Activated CD4-positive, alpha-beta T cell treated with anti-CD3 and anti-CD28 coated beads, Interleukin-2, amount 50 U/mL, for 48 hours (primary cell): Measurements from ENCODE around the gene GPS1.

Experiments
- DNase-seq, 2 experiments: peaks; one replicate each; pipeline ENCODE4 v3.0.0-alpha.2; 2020

GPS1 gene

GRCh38 chr17:82051776-82052637 is at the start of gene GPS1, which contains the start of gene RFNG:
Gene GPS1, plus strand, starts transcription at chr17:82051898. Its CDS starts 34 bp downstream, at chr17:82051932.
Gene RFNG, minus strand, starts transcription at chr17:82051811. Its CDS starts 45 bp downstream, at chr17:82051766.
- peak; percentile 85 to 87 for DNase-seq

DNA sequence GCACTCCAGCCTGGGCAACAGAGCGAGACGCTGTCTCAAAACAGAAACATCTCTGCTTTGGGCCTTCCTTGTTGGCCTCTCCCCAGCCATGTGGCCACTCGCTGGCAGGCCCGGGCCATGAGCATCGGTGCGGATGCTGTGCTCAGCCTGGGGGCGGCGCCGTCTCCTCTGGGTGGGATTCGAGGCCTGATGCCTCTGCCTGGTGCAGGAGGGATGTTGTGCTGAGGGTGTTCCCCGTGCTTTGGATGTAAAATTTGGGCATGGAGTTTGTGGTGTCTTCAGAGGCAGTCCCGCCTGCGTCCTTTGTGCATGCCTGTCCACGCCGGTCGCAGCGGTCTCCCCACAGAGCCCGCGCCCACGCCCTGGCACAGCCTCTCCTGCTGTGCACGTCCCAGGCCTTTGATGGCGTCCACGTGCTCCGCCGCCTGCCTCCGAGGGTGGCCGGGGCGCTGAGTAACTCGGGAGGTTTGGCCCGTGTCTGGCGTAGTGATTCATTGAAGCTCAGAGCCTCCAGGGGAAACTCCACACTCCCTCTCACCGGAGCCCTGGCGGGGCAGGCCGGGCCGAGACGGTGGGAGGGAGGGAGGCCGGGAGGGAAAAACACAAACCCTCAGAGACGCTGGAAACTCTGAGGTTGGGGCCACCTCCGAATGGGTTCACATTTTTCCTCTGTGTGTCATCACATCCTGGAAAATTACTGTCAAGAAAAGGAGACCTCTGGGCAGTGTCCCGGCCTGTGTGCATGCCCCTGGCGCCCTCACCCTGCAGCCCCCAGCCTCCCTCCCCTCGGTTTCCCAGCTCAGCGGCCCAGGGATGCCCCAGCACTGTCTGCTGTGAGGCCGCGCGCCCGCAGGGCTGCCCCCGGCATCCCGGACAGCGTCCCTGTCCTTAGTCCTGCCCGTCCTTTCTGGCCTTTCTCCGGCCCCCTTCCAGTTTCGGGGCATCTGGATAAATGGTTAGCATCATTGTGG is 48.0 kb upstream of the GPS1 start:
- DNase-seq, result peak; percentile 64 to 75

DNA sequence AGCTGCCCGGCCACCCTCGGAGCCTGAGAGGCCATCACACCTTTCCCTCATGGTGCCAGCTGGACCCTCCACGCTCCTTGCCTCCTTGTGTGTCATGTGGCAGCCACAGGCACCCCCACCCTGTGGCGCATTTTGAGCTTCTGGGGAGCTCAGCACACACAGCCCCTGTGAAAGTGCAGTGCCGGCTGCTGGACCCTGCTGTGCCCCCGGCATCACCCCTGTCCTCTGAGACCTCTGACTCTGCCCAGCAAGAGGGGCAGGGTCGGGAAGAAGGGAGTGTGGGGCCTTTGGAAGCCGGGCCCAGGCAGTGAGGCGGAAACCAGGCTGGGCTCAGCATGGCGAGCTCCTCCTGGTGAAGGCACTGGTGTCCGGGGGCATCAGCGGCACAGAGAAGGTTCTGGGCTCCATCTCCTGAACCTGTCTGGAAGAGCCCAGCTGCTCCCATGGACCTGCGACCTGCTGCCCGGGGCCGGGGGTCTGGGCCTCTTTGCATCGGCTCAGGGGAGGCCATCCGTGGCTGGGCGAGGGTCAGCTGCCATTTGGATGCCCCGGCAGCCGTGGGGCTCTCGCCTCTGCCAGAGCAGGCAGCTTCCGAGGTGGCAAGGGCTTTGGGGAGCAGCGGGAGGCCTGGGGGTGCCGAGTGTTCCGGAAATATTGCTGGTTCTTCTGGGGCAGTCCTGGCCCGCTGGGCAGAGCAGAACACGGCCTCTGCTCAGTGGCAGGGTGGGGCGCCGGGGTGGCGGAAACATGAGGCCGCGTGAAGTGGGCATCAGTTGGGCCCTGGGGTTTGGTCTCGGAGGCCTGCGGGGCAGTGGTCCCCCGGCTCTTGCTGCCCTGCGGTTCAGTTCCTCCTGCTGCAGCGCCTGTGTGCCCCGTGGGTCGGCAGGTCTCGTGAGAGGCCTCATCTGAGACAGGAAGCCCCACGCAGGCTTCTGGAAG is 46.9 kb upstream of the GPS1 start:
- no peak for DNase-seq

GRCh38 chr17:82005701-82006348 is 45.9 kb upstream of the GPS1 start:
- no peak for DNase-seq

DNA sequence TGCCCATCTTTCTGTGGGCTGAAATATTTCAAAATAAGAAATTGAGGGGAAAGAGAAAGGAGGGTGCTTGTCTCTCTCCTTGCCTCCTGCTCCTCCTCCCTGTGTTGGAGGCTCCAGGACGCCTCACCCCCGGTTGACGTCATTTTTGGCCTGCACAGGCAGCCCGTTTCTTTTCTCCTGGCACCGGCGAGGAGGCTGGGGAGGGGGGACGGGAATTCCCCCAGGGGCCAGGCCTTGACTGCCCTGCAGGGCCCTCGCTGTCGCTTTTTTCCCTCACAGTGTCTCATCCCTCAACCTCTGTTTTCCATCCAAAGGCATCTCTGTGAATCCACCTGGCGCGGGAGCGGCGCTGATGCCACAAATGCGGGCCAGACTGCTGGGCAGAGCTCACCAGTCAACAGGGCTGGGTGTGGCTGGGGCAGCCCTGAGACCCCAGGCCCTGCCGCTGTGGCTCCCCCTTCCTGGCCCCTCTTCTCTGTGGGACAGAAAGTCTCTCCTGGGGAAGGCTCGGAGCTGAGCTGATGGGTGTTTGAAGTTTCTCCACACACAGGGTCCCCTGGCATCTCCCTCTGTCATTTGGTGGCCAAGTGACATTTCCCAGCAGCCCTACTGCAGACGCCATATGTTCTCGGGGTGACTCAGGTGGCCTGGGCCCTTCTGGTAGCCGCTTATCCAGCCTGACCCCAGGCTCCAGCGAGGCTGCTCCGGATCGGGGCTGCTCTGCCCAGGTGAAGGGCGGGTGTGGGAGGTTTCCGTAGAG is 45.0 kb upstream of the GPS1 start:
- DNase-seq, result no peak

- no peak for DNase-seq
These were observed 44.5 kb upstream of the GPS1 start for GRCh38 chr17:82007228-82007494.

DNA sequence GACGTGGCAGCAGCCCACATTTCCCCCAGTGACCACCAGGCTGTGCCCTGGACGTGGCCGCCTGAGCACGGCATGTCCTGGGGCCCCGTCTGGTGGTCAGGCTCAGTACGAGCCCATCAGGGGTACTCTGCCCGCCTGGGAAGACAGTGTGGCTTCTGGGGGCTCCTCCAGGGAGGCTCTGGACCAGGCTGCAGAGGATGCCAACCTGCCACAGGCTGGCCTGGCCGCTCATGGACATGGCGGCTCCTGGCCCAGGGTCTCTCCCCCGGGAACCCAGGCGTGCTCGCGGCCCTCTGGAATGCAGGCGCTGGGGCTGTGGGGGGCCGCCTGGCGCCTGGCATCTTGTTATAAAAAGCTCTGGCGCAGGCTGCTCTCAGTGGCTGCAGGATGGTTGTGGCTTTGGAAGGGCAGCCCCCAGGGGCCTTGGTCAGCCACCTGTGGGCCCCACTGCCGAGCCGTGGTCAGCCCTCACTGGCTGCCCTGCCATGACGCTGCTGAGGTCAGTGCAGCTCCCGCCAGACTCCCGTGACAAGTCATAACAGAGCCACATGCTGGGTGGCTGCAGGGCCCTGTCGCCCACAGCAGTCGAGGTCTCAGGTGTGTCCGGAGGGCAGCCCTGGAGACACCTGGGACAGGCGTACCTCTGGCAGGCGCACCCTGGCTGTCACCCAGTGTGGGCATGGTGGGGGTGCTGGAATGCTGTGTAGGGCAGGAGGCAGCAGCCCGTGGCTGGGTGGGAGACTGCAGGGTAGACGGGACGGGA is 44.0 kb upstream of the GPS1 start:
- DNase-seq, result no peak

DNA sequence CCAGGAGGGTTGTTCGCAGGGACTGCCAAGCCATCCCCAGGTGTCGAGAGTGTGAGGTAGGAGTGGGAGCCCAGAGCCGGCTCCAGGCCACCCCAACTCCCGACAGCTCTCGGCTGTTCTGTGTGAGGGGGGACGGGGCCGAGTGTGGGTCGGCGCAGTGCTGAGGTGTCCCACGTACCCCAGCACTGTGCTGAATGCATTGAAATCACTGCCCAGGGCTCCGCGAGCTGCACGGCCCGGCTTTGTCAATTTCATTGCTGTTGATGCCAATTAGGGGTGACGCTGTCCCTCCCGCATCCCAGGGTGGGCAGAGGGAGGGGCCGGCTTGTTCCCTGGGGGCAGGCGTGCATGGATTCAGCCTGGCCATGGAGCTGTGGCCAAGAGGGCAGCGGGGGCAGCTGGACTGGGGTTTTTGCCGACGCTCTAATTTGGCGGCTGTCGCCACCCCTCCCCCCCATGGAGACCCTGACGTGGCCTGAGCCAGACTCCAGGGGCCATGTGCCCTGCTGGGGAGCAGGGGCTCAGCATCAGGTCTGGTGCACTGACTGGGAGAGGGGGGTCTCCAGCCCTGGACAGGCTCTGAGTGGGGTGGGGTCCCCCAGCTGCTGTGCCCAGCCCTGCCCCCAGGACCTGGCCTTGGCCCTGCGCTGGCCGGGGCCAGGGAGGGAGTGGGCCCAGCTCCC is 43.3 kb upstream of the GPS1 start:
- DNase-seq, result no peak

DNA sequence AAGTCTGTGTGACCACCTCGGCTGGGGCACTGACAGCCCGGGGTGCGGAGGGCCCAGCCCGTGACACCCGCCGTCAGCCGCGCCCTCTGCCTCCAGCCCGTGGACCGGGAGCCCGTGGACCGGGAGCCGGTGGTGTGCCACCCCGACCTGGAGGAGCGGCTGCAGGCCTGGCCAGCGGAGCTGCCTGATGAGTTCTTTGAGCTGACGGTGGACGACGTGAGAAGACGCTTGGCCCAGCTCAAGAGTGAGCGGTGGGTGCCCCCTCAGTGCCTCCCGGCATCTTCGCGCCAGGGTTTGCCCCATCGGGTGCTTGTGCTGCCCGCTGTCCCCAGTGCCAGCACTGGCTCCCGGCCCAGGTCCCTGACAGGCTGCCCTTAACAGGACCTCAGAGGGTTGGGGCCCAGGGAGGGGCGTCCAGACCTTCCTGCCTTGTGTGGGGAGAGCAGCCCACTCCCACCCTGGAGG is 42.7 kb upstream of the GPS1 start:
- no peak for DNase-seq

DNA sequence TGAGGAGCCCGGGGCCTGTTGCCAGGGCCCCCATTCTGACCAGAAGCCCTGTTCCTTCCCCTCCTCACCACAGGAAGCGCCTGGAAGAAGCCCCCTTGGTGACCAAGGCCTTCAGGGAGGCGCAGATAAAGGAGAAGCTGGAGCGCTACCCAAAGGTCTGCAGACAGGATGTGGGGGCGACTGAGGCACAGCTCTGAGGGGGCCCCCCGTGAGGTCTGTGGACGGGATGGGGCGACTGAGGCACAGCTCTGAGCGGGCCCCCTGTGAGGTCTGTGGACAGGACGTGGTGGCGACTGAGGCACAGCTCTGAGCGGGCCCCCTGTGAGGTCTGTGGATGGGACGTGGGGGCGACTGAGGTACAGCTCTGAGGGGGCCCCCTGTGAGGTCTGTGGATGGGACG is 42.3 kb upstream of the GPS1 start:
- no peak for DNase-seq

DNA sequence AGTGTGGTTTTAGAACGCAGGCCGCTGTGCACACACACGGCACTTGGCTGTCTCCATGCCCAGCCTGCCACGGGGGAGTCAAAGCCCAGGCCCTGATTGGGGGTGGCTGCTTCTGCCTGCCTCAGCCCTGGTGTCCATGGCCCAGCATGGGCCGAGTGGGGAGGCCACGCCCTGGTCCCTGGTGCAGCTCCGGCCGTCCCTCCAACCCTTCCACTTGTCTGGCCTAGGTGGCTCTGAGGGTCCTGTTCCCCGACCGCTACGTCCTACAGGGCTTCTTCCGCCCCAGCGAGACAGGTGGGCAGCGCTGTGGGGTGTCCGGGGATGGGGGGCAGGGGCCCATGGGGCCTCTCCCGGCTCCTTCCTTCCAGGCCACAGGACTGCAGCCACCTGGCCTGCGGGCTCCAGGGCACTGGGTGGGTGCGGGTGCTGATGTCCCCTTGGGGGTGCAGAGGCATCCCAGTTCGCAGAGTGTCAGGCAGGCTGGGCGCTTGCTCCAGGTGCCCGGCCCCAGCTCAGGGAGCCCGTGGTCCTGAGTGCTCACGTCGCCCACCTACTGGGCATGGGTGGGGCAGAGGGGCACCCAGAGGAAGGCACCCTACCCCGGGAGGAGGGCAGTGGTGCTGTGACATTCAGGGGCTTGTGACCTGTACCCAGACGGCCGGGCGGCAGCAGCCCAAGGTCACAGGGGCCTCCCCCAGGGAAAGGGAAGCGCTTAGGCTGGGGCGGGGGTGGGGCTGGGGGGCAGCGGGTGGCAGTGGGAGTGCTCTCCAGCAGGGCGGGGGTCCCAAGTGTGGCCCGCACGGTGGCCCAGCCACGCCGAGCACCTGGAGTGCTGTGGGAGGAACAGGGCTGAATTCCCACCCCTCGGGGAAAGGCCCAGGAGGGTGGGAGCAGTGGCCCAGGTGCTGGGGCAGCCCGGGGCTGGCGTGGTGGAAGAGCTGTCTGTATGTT is 40.8 kb upstream of the GPS1 start:
- DNase-seq, result no peak

GRCh38 chr17:82011617-82012187 is 40.0 kb upstream of the GPS1 start:
- DNase-seq, result no peak

DNA sequence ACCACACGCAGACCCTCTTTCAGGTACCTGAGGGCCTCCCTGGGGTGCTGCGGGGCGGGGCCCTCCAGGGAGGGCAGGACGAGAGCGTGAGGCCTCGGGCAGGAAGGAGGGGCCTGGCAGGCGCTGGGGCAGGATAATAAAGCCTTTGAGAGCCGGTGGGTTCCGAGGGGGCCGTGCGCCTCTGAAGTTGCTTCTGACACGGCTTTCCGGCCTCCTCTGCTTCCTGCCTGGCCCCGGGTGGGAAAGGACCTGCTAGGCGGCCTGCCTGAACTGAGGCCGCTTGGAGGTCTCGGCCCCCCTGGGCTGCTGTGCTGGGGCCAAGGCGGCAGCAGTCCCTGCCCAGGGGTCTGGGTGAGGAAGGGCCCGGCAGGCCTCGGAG is 39.4 kb upstream of the GPS1 start:
- DNase-seq, result no peak

DNA sequence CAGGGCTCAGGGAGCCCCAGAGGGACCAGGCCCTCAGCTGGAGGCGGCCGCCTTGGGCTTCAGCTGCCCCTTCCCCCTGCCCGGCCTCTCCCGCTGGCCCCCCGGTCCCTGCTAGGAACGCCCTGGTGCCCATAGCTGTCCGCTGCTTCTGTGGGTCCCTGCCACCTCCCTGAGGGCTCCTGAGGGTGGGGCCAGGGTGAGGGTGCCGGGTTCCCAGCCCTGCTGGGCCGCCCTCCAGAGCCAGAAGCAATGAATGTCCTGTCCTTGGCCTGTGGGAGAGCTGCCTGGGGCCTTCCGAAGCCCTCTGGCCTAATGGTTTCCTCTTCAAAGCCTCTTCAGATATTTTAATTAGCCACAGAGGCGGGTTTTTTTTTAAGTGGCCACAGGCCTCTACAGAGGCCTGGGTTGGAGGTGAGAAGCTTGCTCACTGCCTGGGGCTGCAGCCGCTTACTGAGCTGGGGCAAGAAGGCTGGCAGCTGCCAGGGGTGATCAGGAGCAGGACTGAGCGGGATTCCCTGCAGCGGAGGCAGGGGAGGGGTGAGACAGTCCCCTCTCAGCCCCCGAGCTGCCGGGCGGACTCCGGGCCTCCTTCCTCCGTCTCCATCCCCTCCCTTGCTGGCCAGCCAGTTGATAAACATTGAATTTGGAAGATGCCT is 38.9 kb upstream of the GPS1 start:
- DNase-seq, result no peak

- DNase-seq, result no peak
These were observed 38.4 kb upstream of the GPS1 start for GRCh38 chr17:82013341-82013740.

- no peak for DNase-seq
These were observed 37.9 kb upstream of the GPS1 start for GRCh38 chr17:82013772-82014321.

DNA sequence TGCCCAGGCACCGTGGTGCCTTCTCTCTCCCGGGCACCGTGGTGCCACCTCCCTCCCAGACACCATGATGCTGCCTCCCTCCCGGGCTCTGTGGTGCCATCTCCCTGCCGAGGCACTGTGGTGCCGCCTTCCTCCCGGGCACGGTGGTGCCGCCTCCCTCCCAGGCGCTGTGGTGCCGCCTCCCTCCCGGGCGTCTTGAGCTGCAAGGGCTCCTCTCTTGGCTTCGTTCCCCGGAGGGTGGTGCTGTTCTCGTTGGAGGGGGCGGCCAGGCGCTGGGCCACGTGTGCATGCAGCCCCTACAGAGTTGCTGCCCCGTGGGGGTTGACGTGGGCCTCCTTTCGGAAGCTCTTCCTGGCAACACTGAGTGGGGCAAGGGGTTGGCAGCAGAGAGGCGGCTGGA is 37.3 kb upstream of the GPS1 start:
- DNase-seq, result no peak

- no peak for DNase-seq
These were observed 36.8 kb upstream of the GPS1 start for GRCh38 chr17:82014971-82015310.
